ENCODE measurements around the gene NEU2.
A peak's percentile ranks its signal among the peaks of the same experiment; 100 is the strongest.

The NEU2 gene

GRCh38 chr2:233056961-233057605 lies 24.6 kb downstream of the NEU2 start:
- no peak for TF ChIP-seq POLR2AphosphoS5 (IDR thresholded peaks at IDR 0.05; ENCODE audit: low read depth, low read length)
- TF ChIP-seq SIN3A (IDR thresholded peaks at IDR 0.05; ENCODE audit: borderline replicate concordance, insufficient read depth, low read length): no peak
- no peak for TF ChIP-seq FOXP2 (optimal IDR thresholded peaks at IDR 0.05; ENCODE audit: borderline replicate concordance, extremely low read depth, extremely low read length, insufficient read depth)
- TF ChIP-seq REST (IDR thresholded peaks at IDR 0.05; ENCODE audit: insufficient read depth in 1 of 2, low read depth in 2 of 2, low read length in 2 of 2): no peak
- no peak for TF ChIP-seq TAF1 (IDR thresholded peaks at IDR 0.05; ENCODE audit: borderline replicate concordance, insufficient read depth, low read length)

GRCh38 chr2:233058717-233059546 lies 26.5 kb downstream of the NEU2 start:
- TF ChIP-seq REST (IDR thresholded peaks at IDR 0.05; ENCODE audit: insufficient read depth in 1 of 2, low read depth in 2 of 2, low read length in 2 of 2): no peak

GRCh38 chr2:233059547-233059796 lies 27.0 kb downstream of the NEU2 start:
- no peak for TF ChIP-seq FOXP2 (optimal IDR thresholded peaks at IDR 0.05; ENCODE audit: borderline replicate concordance, extremely low read depth, extremely low read length, insufficient read depth)
- no peak for TF ChIP-seq TAF1 (IDR thresholded peaks at IDR 0.05; ENCODE audit: borderline replicate concordance, insufficient read depth, low read length)
- TF ChIP-seq REST (IDR thresholded peaks at IDR 0.05; ENCODE audit: insufficient read depth in 1 of 2, low read depth in 2 of 2, low read length in 2 of 2): no peak
- no peak for TF ChIP-seq SIN3A (IDR thresholded peaks at IDR 0.05; ENCODE audit: borderline replicate concordance, insufficient read depth, low read length)
- TF ChIP-seq POLR2AphosphoS5 (IDR thresholded peaks at IDR 0.05; ENCODE audit: low read depth, low read length): no peak

GRCh38 chr2:233059797-233060500 lies 27.5 kb downstream of the NEU2 start, which contains the start of gene INPP5D:
INPP5D (plus strand) TSS chr2:233060342; CDS start chr2:233060479, 137 bp downstream.
- TF ChIP-seq TAF1 (IDR thresholded peaks at IDR 0.05; ENCODE audit: borderline replicate concordance, insufficient read depth, low read length) (no peak), POLR2AphosphoS5 (IDR thresholded peaks at IDR 0.05; ENCODE audit: low read depth, low read length) (peak; percentile 31; the same call in 1 of the 2 replicates)

- TF ChIP-seq FOXP2 (optimal IDR thresholded peaks at IDR 0.05; ENCODE audit: borderline replicate concordance, extremely low read depth, extremely low read length, insufficient read depth) (no peak), REST (IDR thresholded peaks at IDR 0.05; ENCODE audit: insufficient read depth in 1 of 2, low read depth in 2 of 2, low read length in 2 of 2) (no peak), TAF1 (IDR thresholded peaks at IDR 0.05; ENCODE audit: borderline replicate concordance, insufficient read depth, low read length) (no peak), SIN3A (IDR thresholded peaks at IDR 0.05; ENCODE audit: borderline replicate concordance, insufficient read depth, low read length) (no peak), POLR2AphosphoS5 (IDR thresholded peaks at IDR 0.05; ENCODE audit: low read depth, low read length) (no peak)
Measured at GRCh38 chr2:233060501-233060979, 28.1 kb downstream of the NEU2 start.
